ENCODE data around the gene CCDC152.
"Not testable (repeated sequence)": the region's sequence is repeated elsewhere in the genome, so short reads cannot be mapped to it uniquely, and the experiment has no call there.

The CCDC152 gene, protein sequence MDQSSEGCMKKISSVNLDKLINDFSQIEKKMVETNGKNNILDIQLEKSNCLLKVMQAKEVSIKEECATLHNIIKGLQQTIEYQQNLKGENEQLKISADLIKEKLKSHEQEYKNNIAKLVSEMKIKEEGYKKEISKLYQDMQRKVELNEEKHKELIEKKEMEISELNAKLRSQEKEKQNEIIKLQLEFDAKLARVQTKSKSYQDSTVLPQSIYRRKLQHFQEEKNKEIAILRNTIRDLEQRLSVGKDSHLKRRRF

DNA sequence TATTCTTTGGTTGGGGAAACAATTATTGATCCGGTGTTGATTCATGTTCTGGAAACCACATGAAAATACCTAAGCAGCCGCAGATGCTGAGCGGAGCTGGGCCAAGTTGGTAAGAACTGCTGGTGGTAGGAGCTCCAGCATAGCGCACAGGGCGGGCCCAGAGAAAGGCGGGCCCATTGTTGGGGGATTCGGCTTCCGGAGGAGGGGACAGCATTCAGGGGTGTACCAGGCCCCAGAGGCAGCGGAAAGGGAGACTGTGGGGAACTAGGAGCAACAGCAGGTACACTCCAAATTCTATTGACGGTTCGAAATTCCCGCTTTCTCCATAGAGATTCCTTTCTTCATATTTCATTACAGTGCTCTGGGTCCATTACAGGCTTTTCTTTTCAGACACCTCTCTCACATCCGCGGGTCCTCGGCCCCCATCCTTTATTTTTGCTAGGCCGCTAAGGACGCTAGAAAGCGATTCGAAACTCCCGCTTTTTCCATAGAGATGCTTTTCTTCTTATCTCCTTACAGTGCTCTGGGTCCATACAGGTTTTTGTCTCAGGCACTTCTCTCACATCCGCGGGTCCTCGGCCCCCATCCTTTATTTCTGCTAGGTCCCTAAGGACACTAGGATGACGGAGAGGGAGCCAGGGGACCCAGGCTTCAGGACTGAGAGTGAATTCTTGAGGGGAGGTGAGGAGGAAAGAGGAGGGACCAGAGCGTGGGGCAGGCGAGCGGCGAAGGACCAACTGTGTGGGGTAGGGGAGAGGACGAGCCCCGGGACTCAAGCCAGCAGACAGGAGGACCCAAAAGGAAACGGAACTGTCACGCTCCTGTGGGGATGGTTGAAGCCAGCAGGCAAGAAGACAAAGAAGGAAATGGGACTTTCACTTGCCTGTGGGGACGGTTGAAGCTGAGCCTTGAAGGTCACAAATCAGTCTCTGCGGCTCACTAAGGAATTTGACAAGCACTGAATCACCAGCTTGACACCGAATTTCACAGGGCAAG, at the start of gene CCDC152:
Gene CCDC152 (plus strand): TSS at position 213 of the 996 bp plus-strand sequence. CDS start 2,304 bp downstream, outside the sequence.
- no peak for FAIRE-seq

DNA sequence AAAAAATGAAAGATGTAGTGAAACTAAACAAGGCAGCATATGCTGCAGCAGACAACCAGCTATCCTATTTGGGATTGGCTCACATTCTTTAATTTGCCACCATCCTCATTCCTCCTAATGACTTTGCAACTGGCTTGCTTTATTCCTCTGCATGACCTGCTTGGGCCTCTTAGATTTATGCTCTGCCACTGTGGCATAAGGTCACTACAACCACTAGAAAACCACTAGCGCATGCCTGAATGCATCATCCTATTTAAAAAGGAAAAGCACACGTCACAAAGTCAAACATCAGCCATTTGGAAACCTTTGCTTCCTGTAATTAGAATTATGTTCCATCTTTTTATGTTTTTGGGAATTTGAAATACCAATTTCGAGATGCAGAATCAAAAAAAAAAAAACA, 40.8 kb upstream of the CCDC152 start:
- FAIRE-seq: no peak

DNA sequence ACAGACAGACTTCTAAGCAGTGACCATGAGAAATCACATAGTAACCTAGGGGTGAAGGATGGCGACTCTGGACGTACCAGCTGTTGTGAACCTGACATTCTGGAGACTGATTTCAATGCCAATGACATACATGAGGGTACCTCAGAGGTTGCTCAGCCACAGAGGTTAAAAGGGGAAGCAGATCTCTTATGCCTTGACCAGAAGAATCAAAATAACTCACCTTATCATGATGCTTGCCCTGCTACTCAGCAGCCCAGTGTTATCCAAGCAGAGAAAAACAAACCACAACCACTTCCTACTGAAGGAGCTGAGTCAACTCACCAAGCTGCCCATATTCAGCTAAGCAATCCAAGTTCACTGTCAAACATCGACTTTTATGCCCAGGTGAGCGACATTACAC, 38.0 kb upstream of the CCDC152 start:
- no peak for FAIRE-seq

DNA sequence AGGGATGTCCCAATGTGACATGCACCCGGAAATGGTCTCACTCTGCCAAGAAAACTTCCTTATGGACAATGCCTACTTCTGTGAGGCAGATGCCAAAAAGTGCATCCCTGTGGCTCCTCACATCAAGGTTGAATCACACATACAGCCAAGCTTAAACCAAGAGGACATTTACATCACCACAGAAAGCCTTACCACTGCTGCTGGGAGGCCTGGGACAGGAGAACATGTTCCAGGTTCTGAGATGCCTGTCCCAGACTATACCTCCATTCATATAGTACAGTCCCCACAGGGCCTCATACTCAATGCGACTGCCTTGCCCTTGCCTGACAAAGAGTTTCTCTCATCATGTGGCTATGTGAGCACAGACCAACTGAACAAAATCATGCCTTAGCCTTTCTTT, 37.6 kb upstream of the CCDC152 start:
- FAIRE-seq: no peak

DNA sequence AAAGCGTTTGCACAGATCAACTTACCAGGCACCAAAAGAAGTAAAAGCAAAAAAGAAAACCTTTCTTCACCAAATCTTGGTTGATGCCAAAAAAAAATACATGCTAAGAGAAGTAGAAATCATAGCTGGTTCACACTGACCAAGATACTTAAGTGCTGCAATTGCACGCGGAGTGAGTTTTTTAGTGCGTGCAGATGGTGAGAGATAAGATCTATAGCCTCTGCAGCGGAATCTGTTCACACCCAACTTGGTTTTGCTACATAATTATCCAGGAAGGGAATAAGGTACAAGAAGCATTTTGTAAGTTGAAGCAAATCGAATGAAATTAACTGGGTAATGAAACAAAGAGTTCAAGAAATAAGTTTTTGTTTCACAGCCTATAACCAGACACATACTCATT, 36.4 kb upstream of the CCDC152 start:
- FAIRE-seq: no peak

DNA sequence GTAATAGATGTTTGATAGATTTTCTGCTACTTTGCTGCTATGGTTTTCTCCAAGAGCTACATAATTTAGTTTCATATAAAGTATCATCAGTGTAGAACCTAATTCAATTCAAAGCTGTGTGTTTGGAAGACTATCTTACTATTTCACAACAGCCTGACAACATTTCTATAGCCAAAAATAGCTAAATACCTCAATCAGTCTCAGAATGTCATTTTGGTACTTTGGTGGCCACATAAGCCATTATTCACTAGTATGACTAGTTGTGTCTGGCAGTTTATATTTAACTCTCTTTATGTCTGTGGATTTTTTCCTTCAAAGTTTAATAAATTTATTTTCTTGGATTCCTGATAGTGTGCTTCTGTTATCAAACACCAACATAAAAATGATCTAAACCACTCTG, 35.1 kb upstream of the CCDC152 start:
- FAIRE-seq: no peak

DNA sequence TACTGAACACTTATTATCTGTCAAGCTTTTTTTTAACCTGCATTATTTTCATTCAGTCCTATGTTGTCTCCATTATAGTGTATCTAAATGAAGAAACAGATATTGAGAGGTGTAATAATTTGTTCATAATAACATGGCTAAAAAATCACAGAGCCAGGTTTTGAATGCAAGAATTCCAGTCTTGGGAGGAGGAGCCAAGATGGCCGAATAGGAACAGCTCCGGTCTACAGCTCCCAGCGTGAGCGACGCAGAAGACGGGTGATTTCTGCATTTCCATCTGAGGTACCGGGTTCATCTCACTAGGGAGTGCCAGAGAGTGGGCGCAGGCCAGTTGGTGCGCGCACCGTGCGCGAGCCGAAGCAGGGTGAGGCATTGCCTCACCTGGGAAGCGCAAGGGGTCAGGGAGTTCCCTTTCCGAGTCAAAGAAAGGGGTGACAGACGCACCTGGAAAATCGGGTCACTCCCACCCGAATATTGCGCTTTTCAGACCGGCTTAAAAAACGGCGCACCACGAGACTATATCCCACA, 22.0 kb upstream of the CCDC152 start:
- not testable (repeated sequence) for FAIRE-seq

DNA sequence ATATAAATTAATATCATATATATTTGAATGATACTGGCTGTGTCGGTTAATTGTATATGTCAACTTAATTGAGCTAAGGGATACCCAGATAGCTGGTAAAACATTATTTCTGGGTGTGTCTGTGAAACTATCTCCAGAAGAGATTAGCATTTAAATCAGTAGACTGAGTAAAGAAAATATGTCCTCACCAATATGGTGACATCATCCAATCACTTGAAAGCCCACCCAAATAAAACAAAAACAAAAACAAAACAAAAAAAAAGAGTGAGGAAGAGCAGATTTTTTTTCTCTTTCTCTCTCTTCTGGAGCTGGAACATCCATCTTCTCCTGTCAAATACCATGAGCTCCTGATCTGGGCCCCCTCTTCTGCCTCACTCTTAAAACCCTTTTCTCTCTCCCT, 15.7 kb upstream of the CCDC152 start:
- no peak for FAIRE-seq

DNA sequence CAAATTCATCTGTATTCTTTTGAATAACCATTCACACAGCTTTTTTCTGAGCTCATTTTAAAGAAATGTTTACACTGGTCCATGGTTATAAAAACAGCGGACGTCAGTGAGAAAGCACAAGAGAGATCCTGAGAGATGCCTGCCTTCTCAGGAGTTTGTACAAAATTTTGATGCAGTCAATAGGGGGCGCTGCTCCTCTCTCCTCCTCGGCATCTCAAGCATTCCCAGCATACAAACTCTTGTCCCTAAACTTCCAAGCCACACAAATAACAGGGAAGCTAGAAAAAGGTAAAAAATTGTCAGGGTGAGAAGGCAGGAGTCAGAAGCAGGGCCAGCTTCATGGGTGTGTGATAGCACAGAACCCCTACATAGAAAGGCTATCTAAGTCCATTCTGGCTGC, 11.2 kb upstream of the CCDC152 start:
- no peak for FAIRE-seq

DNA sequence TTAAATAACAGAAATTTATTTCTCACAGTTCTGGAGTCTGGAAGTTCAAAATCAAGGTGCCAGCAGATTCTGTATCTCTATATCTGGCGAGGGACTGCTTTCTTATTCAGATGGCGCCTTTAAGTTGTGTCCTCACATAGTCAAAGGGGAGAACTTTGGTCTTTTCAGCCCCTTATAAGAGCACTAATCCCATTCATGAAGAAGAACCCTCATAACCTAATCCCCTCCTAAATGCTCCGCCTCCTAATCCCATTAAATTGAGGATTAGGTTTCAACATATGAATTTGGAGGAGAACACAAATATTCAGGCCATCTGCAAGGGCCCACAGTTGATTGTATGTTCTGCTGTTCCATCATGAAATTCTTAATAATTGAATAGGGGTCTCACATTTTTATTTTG, 10.8 kb upstream of the CCDC152 start:
- FAIRE-seq: no peak

DNA sequence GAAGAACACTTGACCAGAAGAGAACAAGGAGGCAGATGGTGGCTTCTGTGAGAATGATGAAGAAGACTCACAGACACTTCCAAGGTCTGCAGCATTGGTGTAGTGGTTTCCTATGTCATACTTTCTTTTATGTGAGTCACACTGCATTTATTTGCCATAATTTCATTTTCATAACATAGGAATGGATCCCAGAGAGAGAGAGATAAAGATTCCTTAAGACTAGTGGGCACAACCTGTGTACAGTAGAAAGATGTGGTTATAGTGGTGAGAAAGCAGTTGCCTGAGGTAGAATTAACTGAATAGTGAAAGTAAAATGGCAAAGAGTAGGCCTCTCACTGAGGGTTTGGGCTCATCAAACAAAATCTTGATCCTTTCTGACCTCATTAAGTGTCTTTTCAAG, 7.6 kb upstream of the CCDC152 start:
- FAIRE-seq: no peak

DNA sequence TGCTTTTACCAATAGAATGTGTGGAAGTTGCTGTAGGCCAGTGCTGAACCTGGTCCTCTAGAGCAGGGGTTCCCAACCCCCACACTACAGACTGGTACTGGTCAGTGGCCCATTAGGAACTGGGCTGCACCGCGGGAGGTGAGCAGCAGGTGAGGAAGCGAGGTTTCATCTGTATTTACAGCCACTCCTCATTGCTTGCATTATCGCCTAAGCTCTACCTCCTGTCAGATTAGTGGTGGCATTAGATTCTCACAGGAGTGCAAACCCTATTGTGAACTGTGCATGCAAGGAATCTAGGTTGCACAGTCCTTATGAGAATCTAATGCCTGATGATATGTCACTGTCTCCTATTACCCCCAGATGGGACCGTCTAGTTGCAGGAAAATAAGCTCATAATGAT, 6.1 kb upstream of the CCDC152 start:
- FAIRE-seq: no peak

DNA sequence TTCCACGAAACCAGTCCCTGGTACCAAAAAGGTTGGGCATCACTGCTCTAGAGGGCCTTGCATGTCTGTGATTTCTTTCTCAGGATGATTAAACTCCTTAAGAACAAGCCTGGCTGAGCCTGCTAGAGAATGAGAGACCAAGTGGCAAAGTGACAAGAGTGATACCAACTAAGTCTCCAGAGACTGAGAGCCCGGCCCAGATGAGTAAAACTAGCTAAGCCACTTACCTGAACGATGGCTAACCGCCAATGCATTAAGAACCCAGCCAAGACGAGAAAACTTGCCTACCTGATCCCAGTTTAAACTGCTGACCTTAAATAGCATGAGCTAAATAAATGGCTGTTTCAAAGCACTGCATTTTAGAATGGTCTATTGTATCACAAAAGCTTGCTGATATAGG, 5.6 kb upstream of the CCDC152 start:
- no peak for FAIRE-seq

DNA sequence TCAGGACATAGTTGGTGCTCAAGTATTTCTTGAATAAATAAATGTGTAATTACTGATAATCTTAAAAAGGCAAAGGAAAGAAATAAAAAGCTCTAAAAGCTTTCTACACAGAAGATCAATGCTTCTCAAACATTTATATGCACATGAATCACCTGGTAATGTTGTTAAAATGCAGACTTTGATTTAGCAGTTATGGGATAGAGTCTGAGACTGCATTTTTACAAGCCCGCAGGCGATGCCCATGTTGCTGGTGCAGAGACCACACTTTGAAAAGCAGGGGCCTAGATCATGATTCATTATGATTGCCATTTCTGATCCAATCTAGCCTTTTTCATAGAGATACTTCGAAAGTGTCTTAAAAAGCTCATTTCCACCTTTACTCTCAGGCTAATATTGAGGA, 3.5 kb upstream of the CCDC152 start:
- no peak for FAIRE-seq

DNA sequence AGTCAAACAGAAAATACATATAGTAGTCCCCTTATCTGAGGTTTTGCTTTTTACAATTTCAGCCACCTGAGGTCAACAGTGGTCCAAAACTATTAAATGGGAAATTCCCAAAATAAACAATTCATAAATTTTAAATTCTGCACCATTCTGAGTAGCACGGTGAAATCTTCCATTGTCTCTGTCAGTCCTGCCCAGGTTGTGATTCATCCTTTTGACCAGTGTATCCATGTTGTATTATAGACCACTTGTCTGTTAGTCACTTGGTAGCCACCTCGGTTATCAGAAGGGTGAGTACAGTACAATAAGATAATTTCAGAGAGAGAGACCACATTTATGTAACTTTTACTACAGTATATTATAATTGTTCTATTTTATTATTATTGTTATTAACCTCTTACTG, 2.8 kb downstream of the CCDC152 start:
- no peak for FAIRE-seq

DNA sequence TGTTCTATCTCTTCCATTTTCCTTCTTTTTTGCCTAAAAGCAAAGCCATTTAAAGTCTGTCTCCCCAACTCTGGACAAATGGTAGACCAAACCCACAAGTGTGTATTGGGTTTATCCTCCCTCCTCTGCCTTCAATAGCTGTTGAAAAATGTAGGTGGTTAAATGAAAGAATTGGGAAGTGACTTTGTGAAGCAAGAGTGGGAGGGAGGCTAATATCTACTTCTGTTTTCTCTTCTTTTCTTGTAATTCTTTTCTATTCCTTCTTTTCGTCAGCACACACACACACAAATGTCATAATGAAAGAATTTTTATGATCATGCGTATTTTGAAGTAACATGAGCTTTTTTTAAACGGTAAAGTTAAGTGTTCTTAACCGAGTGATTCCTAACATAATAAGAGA, 3.8 kb downstream of the CCDC152 start:
- FAIRE-seq: no peak

DNA sequence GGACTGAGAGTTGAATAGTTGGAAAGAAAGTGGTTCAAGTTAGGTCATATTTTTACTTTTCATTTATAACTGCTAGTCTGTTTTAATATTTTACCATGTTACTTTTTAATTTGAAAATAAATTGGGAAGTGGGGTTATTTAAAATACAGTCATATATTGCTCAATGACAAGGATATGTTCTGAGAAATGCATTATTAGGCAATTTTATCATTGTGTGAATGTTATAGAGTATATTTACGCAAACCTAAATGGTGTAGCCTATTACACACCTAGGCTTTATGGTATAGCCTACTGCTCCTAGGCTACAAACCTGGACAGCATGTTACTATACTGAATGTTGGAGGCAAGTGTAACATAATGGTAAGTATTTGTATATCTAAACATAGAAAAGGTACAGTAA, 5.2 kb downstream of the CCDC152 start:
- FAIRE-seq: no peak

DNA sequence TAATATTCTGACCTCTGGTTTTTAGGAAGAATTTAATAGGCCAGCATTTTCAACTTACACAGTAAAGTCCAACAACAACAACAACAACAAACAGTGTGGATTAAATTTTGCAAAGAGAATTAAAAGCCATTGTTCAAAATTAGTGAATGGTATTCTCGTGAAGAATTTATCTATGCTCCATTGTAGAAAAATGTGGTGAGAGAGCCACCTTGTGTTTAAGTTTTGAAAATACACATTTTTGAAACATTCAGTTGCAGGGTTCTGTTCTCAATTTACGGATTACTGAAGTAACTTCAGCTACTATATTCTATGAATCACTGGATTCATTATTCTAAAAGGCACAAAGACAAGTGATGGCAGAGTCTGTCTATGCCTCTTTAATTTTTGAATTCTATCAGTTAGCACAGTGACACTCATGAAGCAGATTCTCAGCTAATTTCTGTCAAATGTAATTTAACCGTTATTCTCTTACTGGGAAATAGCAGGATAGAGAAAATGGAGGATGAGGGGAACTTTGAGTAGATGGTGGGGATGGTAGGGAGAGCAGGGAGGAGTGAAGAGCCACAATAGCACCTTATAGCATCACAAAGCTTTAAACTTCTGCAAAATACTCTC, 11.0 kb downstream of the CCDC152 start:
- FAIRE-seq: peak; percentile 93

DNA sequence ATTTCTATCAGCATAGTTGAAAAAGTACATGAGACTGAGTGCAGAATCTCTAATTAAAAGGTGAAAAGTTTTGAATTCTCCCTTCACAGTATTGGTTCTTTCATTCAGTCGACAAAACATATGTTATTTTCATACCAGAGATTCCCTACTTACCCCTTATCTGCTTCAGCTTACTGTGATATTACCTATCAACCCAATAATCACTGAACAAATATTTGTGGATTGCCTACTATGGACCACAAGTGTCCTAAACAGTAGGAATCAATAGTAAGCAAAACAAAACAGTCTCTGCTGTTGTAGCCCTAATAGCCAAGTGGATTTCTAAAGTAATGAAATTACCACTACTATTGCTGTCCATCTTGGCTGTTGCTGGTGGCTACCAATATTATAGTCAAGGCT, 11.5 kb downstream of the CCDC152 start:
- no peak for FAIRE-seq

DNA sequence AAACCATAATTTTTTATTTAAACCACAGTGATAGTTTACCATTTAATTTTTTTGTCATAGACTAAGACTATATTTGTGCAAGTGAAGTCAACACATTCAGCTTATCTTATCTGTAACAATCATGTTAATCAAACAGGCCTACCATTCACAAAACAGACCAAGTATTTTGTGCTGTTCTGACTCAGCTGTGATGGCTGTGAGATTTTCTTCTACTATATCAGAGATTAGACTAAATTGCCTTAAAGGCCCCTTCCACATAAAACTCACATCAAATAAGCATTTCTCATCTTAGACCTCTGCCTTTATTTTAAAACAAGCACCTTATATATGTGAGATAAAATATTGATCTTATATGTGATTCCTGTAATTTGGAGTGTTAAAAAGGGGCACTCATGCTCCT, 13.4 kb downstream of the CCDC152 start:
- no peak for FAIRE-seq

DNA sequence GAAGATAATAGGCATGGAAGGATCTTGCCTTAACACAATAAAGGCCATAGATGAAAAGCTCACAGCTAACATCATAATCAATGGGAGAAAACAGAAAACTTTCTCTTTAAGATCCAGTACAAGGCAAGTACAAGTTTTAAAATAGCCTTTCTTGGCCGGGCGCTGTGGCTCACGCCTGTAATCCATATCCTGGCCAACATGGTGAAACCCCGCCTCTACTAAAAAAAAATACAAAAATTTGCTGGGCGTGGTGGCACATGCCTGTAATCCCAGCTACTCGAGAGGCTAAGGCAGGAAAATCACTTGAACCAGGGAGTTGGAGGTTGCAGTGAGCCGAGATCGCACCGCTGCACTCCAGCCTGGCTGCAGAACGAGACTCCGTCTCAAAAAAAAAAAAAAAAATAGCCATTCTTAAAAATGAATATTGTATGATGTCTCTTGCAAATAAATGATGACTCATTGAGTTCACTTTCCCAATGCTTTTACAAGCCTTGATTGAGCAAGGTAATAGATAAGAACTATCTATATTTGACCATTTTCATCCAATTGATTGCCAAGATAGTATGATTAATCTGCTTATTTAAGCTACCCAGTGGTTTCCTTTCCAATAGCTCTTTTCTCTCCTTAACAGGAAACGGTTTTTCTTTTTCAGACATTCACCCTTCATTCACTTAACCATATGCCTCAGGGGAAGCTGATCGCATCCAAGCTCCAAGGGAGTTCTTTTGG, 15.8 kb downstream of the CCDC152 start:
- no peak for FAIRE-seq

DNA sequence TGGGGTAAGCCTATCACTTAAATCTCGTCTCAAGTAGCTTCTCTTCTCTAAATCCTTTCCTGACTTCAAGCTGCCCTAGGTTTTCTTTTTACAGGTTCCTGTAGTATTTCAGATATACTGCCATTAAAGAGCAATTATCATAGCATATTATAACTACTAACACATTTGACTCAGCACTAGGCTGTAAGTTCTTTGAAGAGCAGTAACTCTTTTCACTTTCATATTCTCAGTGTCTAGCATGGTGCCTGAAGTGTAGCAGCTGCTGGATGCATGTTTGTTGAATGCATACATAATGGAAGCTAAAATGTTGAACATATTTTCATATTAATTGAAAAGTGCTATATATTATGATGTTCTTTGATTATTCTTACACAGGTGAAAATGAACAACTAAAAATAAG, 22.5 kb downstream of the CCDC152 start:
- no peak for FAIRE-seq

DNA sequence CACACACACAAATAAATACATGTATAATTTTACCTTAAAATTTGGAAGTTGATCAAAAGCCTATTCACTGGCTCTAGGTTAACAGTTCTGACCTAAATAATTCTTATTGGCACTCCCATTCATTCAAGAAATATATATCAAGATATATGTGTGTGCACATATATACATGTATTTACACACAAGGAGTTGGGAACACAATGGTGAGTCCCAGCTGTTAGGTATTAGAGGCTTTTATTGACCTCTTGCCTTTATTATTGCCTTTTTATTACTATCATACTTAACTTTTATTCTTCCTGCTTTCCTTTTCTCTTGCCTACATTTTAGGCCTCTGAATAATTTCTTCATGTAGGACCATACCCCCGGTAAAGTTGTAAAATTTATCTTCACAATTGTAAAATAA, 25.0 kb downstream of the CCDC152 start:
- FAIRE-seq: no peak

All from TTC549 (cell line).